Kidney glomerular epithelial cell (primary cell): ENCODE measurements around the gene UBE2D3.
"Not testable (repeated sequence)": the region's sequence is repeated elsewhere in the genome, so short reads cannot be mapped to it uniquely, and the experiment has no call there.

Source experiments
- DNase-seq: peaks from one replicate; lab custom pipeline; 2025; lab: John Stamatoyannopoulos, UW

The UBE2D3 gene

GRCh38 chr4:102829803-102830202 is 2.5 kb upstream of the UBE2D3 start:
- no peak for DNase-seq

GRCh38 chr4:102828497-102828808 is 1.1 kb upstream of the UBE2D3 start:
- DNase-seq, result peak; percentile 54

- peak; percentile 99 for DNase-seq
Measured at GRCh38 chr4:102827674-102828496, 534 bp upstream of the UBE2D3 start.

- no peak for DNase-seq
Measured at GRCh38 chr4:102826105-102826889, 1.1 kb downstream of the UBE2D3 start.

GRCh38 chr4:102825261-102826091 is 1.9 kb downstream of the UBE2D3 start:
- peak; percentile 48 for DNase-seq

GRCh38 chr4:102824398-102824797 is 3.0 kb downstream of the UBE2D3 start:
- no peak for DNase-seq

GRCh38 chr4:102823897-102824296 is 3.5 kb downstream of the UBE2D3 start:
- no peak for DNase-seq

GRCh38 chr4:102823464-102823863 is 3.9 kb downstream of the UBE2D3 start:
- DNase-seq, result no peak

GRCh38 chr4:102819588-102820365 is 7.6 kb downstream of the UBE2D3 start:
- DNase-seq, result no peak

GRCh38 chr4:102819100-102819499 is 8.3 kb downstream of the UBE2D3 start:
- DNase-seq, result not testable (repeated sequence)

- DNase-seq, result no peak
Measured at GRCh38 chr4:102817613-102818268, 9.6 kb downstream of the UBE2D3 start.

- DNase-seq, result no peak
Measured at GRCh38 chr4:102817021-102817605, 10.2 kb downstream of the UBE2D3 start.

- DNase-seq, result peak; percentile 86
Measured at GRCh38 chr4:102815981-102816380, 11.4 kb downstream of the UBE2D3 start.

- no peak for DNase-seq
Measured at GRCh38 chr4:102809691-102810090, 17.7 kb downstream of the UBE2D3 start.

GRCh38 chr4:102809190-102809589 is 18.2 kb downstream of the UBE2D3 start:
- no peak for DNase-seq

GRCh38 chr4:102808009-102808408 is 19.3 kb downstream of the UBE2D3 start:
- no peak for DNase-seq

GRCh38 chr4:102807345-102807744 is 20.0 kb downstream of the UBE2D3 start:
- peak; percentile 27 for DNase-seq

- no peak for DNase-seq
Measured at GRCh38 chr4:102799816-102800215, 27.5 kb downstream of the UBE2D3 start.

GRCh38 chr4:102794999-102795398 is 32.4 kb downstream of the UBE2D3 start:
- DNase-seq, result no peak

- no peak for DNase-seq
Measured at GRCh38 chr4:102792361-102792936, 34.9 kb downstream of the UBE2D3 start.
